ENCODE results near the gene WASF1. TPM values are rescaled to one million over a fixed set of nuclear protein-coding genes. Genes with fewer than 3 reads are reported as not detected.

Gene WASF1
- polyA plus RNA-seq, 1 experiment, result 19.5 TPM

DNA sequence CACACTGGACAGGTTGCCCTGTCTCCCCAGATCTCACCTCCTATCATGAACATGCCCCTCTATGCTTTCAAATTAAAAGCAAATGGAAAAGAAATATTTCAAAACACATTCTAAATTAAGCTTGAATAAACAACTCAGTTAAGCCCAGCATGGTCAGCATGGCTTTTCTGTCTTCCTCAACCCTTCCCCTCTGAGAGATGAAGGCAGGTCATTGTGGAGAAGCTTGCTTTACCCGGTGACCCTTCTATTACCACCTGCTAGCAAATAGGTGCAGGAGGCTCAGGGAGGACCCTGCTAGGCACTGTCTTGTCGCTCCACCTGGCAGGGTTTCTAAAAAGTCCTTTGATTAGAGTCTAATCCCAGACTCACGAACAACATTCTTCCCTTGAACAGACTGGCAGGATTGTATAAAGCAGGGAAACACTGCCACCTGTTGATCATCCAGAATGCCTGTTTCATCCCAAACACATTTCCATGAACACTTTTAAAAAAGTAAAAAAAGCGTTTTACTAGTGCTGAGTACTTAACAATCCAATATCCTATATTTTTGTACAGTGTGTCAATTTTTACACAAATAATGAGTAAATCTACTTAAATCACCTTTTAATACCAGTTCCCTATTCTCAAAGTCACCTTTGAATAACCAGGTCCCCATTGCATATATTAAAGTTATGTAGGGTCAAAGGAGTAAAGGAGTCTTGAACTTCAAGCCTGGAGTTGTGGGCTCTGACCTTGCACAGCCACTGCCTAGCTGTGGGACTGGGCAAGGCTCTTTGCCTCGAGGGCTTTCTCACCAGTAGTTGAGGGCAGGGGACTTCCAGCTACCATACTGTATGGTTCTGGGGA, 125.9 kb downstream of the WASF1 start:
- DNase-seq (ENCODE audit: low read depth), result no peak
- H3K4me3 ChIP-seq (ENCODE audit: low read depth, low read length), result no peak overlapping the region
- no peaks in the 10 kb centered on the region for H3K36me3 ChIP-seq (ENCODE audit: control insufficient read depth, insufficient read depth, low read length)
- POLR2A ChIA-PET, result no interaction called here
- TF ChIP-seq CTCF (IDR thresholded peaks at IDR 0.05; ENCODE audit: insufficient read depth, low read depth, low read length), result peak; percentile 80
- H3K27me3 ChIP-seq (ENCODE audit: control insufficient read depth, insufficient read depth, low read length), result peaks cover 6% of the 10 kb centered on the region
- CTCF ChIA-PET, result interaction anchor here (0.5 to 4.4 kb wide), 27 partner anchors 10 to 1028 kb away, joined by 3 to 15 read pairs (median 4); no protein-coding TSS in a partner anchor

- no peaks in the 10 kb centered on the region for H3K36me3 ChIP-seq (ENCODE audit: control insufficient read depth, insufficient read depth, low read length)
- TF ChIP-seq CTCF (IDR thresholded peaks at IDR 0.05; ENCODE audit: insufficient read depth, low read depth, low read length), result no peak
- CTCF ChIA-PET, result interaction anchor here (2.5 to 3.1 kb wide), 2 partner anchors 11 to 340 kb away, joined by 13 to 21 read pairs; no protein-coding TSS in a partner anchor
- H3K27me3 ChIP-seq (ENCODE audit: control insufficient read depth, insufficient read depth, low read length), result peaks cover 6% of the 10 kb centered on the region
- no peak overlapping the region for H3K4me3 ChIP-seq (ENCODE audit: low read depth, low read length)
- DNase-seq (ENCODE audit: low read depth), result no peak
- POLR2A ChIA-PET, result no interaction called here
Measured at GRCh38 chr6:110050440-110050813, 129.0 kb downstream of the WASF1 start.

Other genes starting within 250 kb of the WASF1 start
- gene GPR6, start 201.4 kb downstream of the WASF1 start, polyA plus RNA-seq (2011; rRNA removed), result not detected in 2 replicates
- 9.1 and 14.6 TPM in 2 replicates for gene CDC40, start 757 bp upstream of the WASF1 start, polyA plus RNA-seq (2011; rRNA removed)
- 0.13 and 0.31 TPM in 2 replicates for gene METTL24, start 178.7 kb upstream of the WASF1 start, polyA plus RNA-seq (2011; rRNA removed)
- gene DDO, start 235.9 kb upstream of the WASF1 start, polyA plus RNA-seq (2011; rRNA removed), result 0.16 and 0.20 TPM in 2 replicates